Measurements from ENCODE around the gene NKAIN2. TPM values are rescaled to one million over a fixed set of nuclear protein-coding genes. Genes with fewer than 3 reads are reported as not detected.
"Not testable (repeated sequence)": the region's sequence is repeated elsewhere in the genome, so short reads cannot be mapped to it uniquely, and the experiment has no call there.

Gene NKAIN2
- total RNA-seq, 1 experiment from 2014 or later, result 2.5 TPM

DNA sequence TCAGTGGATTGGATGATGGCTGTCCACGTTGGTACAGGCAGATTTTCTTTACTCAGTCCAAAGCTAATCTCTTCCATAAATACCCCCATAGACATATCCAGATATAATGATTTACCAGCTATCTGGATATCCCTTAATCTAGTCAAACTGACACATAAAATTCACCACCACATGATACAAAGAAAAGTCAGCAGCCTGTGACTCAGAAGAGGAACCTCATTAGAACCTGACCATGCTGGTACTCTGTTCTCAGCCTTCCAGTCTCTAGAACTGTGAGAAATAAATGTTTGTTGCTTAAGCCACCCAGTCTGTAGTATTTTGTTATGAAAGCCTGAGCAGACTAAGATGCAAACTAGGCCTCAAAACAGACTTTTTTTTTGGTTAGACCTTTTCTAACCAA, 727.3 kb downstream of the NKAIN2 start:
- in situ Hi-C loops (cut with HindIII; ENCODE audit: low pct_unique_long_range_greater_than_20kb, low sequenced_read_pairs), result no loop called here
- DNase-seq (ENCODE audit: low read depth), result peak; percentile 32

- in situ Hi-C loops (cut with HindIII; ENCODE audit: low pct_unique_long_range_greater_than_20kb, low sequenced_read_pairs), result no loop called here
These were observed 731.6 kb downstream of the NKAIN2 start for GRCh38 chr6:124535299-124535698.

DNA sequence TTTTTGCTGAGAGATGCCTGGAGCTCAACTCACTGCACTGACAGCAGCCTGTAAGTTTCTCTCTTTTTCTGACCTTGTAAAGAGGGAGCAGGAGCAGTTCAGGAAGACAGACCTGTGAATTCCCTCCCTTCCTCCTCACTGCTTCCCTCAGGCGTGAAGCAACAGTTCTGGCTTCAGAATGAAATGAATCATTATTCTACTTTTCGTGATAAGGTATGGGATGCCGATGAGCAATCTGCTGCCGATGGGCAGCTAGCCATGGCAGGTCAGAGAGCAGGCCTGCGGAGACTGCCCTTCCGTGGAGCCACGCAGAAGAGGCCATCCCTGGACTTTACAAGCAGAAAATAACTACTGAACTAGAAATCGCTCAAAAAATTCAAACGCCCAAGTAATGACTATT, 732.1 kb downstream of the NKAIN2 start:
- in situ Hi-C loops (cut with HindIII; ENCODE audit: low pct_unique_long_range_greater_than_20kb, low sequenced_read_pairs), result no loop called here
- peak; percentile 88 for DNase-seq (ENCODE audit: low read depth)

More at GRCh38 chr6:124535299-124535698, 731.6 kb downstream of the NKAIN2 start:
- DNase-seq (ENCODE audit: low read depth), result no peak

DNA sequence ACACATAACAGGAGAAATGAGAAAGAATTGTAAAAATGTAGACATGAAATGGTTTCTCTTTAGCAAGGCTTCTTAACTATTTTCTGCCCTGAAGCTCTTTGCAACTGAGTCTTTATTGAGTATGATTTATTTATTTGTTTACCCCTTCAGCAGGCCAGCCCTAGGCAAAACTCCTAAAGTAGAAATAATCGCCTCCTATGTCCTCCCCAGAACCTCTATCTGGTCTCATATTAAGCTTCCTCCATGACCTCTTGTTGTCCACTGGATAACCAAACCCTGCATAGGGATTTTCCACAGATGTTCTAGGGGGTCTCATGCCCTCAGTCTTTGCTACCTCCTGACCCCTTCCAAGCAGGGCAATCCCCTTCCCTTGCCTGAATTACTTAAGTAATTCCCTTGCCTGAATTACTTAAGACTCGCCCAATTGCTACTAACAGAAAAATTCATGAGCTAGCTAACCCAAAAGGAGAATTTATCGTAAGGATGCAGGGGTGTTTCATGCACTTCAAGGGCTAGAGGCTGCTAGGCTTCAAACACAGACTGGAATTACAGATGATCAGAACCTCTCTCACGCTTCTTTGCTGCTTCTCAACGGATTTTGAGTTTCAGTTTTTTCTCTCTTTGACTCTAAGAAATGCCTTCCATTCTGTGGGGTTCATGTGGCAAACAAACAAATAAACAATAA, 732.6 kb downstream of the NKAIN2 start:
- in situ Hi-C loops (cut with HindIII; ENCODE audit: low pct_unique_long_range_greater_than_20kb, low sequenced_read_pairs), result no loop called here
- DNase-seq (ENCODE audit: low read depth), result no peak

GRCh38 chr6:124536842-124537191, 733.2 kb downstream of the NKAIN2 start:
- in situ Hi-C loops (cut with HindIII; ENCODE audit: low pct_unique_long_range_greater_than_20kb, low sequenced_read_pairs), result no loop called here
- no peak for DNase-seq (ENCODE audit: low read depth)

GRCh38 chr6:124539096-124539495, 735.4 kb downstream of the NKAIN2 start:
- in situ Hi-C loops (cut with HindIII; ENCODE audit: low pct_unique_long_range_greater_than_20kb, low sequenced_read_pairs), result no loop called here
- DNase-seq (ENCODE audit: low read depth), result no peak

DNA sequence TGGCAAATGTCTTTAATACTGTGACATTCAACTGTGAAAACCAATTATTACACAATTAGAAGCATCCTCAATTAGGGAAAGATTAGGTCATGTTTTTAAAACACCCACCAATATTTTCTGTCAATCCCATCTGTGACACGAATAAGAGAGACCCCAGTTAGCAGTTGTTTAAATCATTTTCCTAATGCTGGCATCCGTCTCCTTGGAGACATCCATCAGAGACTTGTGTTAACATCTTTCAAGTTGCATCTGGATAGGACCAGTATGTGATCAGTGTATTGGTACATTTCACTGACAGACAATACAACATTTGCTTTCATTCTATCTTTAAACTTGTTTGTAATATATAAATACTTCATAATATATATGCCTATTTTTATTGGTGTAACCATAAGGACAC, 737.9 kb downstream of the NKAIN2 start:
- DNase-seq (ENCODE audit: low read depth), result no peak
- in situ Hi-C loops (cut with HindIII; ENCODE audit: low pct_unique_long_range_greater_than_20kb, low sequenced_read_pairs), result no loop called here

GRCh38 chr6:124546601-124547000, 742.9 kb downstream of the NKAIN2 start:
- DNase-seq (ENCODE audit: low read depth), result no peak
- in situ Hi-C loops (cut with HindIII; ENCODE audit: low pct_unique_long_range_greater_than_20kb, low sequenced_read_pairs), result no loop called here

GRCh38 chr6:124551711-124552233, 748.1 kb downstream of the NKAIN2 start:
- in situ Hi-C loops (cut with HindIII; ENCODE audit: low pct_unique_long_range_greater_than_20kb, low sequenced_read_pairs), result no loop called here
- no peak for DNase-seq (ENCODE audit: low read depth)

DNA sequence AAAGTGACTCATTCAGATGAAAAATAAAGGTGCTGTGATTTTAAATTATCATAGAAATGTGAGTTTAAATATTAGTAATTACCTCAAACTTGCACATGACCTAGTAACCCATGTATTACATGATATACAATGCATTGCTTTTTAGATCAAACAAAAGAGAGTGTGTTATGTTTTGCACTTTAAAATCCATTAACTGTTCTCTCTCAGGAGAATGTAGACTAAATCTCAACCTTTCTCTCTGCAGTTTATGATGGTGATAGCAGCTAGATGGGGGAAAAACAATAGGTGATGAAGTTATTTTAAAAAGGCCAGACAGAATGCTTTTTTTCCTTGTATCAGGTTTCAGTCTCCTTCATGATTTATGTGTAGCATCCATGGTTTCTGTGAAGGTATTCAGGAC, 754.2 kb downstream of the NKAIN2 start:
- no peak for DNase-seq (ENCODE audit: low read depth)
- in situ Hi-C loops (cut with HindIII; ENCODE audit: low pct_unique_long_range_greater_than_20kb, low sequenced_read_pairs), result no loop called here

DNA sequence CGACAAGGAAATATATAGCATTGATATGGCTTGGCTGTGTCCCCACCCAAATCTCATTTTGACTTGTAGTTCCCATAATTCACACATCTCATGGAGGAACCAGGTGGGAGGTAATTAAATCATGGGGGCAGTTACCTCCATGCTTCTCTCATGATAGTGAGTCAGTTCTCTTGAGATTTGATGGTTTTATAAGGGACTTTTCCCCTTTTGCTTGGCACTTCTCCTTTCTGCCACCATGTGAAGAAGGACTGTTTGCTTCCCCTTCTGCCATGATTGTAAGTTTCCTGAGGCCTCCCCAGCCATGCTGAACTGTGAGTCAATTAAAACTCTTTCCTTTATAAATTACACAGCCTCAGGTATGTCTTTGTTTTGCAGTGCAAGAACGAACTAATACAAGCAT, 756.4 kb downstream of the NKAIN2 start:
- DNase-seq (ENCODE audit: low read depth); in situ Hi-C loops (cut with HindIII; ENCODE audit: low pct_unique_long_range_greater_than_20kb, low sequenced_read_pairs): not testable (repeated sequence)

GRCh38 chr6:124560873-124561567, 757.4 kb downstream of the NKAIN2 start:
- in situ Hi-C loops (cut with HindIII; ENCODE audit: low pct_unique_long_range_greater_than_20kb, low sequenced_read_pairs), result no loop called here
- DNase-seq (ENCODE audit: low read depth), result no peak

DNA sequence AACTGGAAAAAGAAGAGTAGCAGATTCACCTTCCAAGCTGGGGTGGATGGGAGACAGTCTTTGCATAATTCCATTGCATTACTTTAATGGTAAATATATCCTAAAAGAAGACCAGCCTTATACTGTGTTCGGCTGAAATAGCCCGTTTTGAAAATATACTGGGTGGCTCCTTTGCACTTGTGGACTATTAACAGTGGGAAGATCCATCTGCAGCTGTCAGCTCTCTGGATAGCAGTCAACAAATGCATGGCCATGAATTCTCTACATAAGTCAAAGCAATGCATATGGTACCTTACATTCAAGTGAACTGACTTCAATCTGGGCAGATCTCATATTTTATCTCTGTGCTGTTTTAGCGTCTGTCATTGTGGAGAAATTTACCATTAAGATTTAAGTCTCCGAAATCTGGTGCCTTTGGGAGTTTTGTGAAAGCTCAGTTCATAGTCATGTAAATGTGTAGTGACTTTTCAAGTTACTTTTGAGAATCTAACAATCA, 758.0 kb downstream of the NKAIN2 start:
- in situ Hi-C loops (cut with HindIII; ENCODE audit: low pct_unique_long_range_greater_than_20kb, low sequenced_read_pairs), result no loop called here
- DNase-seq (ENCODE audit: low read depth), result no peak

DNA sequence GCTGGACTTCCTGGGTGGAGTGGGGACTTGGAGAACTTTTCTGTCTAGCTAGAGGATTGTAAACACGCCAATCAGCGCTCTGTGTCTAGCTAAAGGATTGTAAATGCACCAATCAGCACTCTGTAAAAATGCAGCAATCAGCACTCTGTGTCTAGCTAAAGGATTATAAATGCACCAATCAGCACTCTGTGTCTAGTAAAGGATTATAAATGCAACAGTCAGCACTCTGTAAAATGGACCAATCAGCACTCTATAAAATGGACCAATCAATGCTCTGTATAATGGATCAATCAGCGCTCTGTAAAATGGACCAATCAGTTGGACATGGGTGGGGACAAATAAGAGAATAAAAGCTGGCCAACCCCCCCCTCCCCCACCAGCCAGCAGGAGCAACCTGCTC, 760.5 kb downstream of the NKAIN2 start:
- in situ Hi-C loops (cut with HindIII; ENCODE audit: low pct_unique_long_range_greater_than_20kb, low sequenced_read_pairs); DNase-seq (ENCODE audit: low read depth): not testable (repeated sequence)

GRCh38 chr6:124567401-124567800, 763.7 kb downstream of the NKAIN2 start:
- in situ Hi-C loops (cut with HindIII; ENCODE audit: low pct_unique_long_range_greater_than_20kb, low sequenced_read_pairs), result no loop called here
- no peak for DNase-seq (ENCODE audit: low read depth)

- no peak for DNase-seq (ENCODE audit: low read depth)
- in situ Hi-C loops (cut with HindIII; ENCODE audit: low pct_unique_long_range_greater_than_20kb, low sequenced_read_pairs), result no loop called here
These were observed 770.3 kb downstream of the NKAIN2 start for GRCh38 chr6:124573953-124574352.

- in situ Hi-C loops (cut with HindIII; ENCODE audit: low pct_unique_long_range_greater_than_20kb, low sequenced_read_pairs), result no loop called here
- DNase-seq (ENCODE audit: low read depth), result no peak
These were observed 774.1 kb downstream of the NKAIN2 start for GRCh38 chr6:124577734-124578281.

DNA sequence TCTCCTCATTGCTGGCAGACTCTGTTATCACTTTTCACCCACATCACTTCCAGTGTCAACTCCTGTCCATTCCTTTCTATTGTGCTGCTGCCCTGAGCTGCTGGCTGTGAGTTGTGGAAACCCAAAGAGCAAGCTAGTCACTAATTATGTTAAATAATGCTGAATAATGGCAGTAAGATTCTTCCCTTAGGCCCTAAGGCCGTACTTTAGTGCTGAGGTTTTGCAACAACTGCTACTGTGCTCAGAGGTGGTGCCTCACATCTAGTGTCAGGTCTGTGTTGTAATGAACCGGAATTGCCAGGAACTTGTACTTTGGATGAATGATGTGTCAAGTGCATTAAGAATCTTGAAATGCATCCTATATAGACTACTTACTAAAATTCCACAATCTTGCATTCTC, 786.3 kb downstream of the NKAIN2 start:
- in situ Hi-C loops (cut with HindIII; ENCODE audit: low pct_unique_long_range_greater_than_20kb, low sequenced_read_pairs), result no loop called here
- DNase-seq (ENCODE audit: low read depth), result no peak

GRCh38 chr6:124599656-124600055, 796.0 kb downstream of the NKAIN2 start:
- in situ Hi-C loops (cut with HindIII; ENCODE audit: low pct_unique_long_range_greater_than_20kb, low sequenced_read_pairs), result no loop called here
- DNase-seq (ENCODE audit: low read depth), result no peak
